ENCODE results near the gene TNK2. TPM values are rescaled to one million over a fixed set of nuclear protein-coding genes. Genes with fewer than 3 reads are reported as not detected.

Gene TNK2
- total and polyA plus RNA-seq, 2 of the 13 experiments (the other 11 are each of a cell fraction or from before 2014, with no cell fraction given): 4.6 to 5.8 TPM

GRCh38 chr3:195888981-195889869 lies 19.1 kb downstream of the TNK2 start (continued):
- no peak for TF ChIP-seq YEATS4 (CRISPR knock-in tag; IDR thresholded peaks at IDR 0.05; ENCODE audit: borderline replicate concordance)
- TF ChIP-seq HOXA5 (CRISPR knock-in tag; IDR thresholded peaks at IDR 0.05): no peak
- peak; percentile 35; the same call in 1 of the 2 replicates for TF ChIP-seq KDM2A (CRISPR knock-in tag; IDR thresholded peaks at IDR 0.05; ENCODE audit: borderline replicate concordance, low read depth)
- no peak for TF ChIP-seq CBX5 (CRISPR knock-in tag; IDR thresholded peaks at IDR 0.05; ENCODE audit: borderline replicate concordance)
- TF ChIP-seq MBNL3 (CRISPR knock-in tag; conservative IDR thresholded peaks at IDR 0.05): no peak
- 0 out of 2 replicates have a peak, but pooled peaks have one; percentile 33 for TF ChIP-seq ZC3H13 (CRISPR knock-in tag; IDR thresholded peaks at IDR 0.05)
- 0 out of 2 replicates have a peak, but pooled peaks have one; percentile 29 for TF ChIP-seq AKAP8 (CRISPR knock-in tag; IDR thresholded peaks at IDR 0.05)
- TF ChIP-seq KDM5B (CRISPR knock-in tag; IDR thresholded peaks at IDR 0.05; ENCODE audit: borderline replicate concordance): no peak
- TF ChIP-seq, protein P1, sequence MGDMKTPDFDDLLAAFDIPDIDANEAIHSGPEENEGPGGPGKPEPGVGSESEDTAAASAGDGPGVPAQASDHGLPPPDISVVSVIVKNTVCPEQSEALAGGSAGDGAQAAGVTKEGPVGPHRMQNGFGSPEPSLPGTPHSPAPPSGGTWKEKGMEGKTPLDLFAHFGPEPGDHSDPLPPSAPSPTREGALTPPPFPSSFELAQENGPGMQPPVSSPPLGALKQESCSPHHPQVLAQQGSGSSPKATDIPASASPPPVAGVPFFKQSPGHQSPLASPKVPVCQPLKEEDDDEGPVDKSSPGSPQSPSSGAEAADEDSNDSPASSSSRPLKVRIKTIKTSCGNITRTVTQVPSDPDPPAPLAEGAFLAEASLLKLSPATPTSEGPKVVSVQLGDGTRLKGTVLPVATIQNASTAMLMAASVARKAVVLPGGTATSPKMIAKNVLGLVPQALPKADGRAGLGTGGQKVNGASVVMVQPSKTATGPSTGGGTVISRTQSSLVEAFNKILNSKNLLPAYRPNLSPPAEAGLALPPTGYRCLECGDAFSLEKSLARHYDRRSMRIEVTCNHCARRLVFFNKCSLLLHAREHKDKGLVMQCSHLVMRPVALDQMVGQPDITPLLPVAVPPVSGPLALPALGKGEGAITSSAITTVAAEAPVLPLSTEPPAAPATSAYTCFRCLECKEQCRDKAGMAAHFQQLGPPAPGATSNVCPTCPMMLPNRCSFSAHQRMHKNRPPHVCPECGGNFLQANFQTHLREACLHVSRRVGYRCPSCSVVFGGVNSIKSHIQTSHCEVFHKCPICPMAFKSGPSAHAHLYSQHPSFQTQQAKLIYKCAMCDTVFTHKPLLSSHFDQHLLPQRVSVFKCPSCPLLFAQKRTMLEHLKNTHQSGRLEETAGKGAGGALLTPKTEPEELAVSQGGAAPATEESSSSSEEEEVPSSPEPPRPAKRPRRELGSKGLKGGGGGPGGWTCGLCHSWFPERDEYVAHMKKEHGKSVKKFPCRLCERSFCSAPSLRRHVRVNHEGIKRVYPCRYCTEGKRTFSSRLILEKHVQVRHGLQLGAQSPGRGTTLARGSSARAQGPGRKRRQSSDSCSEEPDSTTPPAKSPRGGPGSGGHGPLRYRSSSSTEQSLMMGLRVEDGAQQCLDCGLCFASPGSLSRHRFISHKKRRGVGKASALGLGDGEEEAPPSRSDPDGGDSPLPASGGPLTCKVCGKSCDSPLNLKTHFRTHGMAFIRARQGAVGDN (CRISPR knock-in tag; IDR thresholded peaks at IDR 0.05): peak; percentile 55
- 0 out of 2 replicates have a peak, but pooled peaks have one; percentile 14 for TF ChIP-seq ZNF746 (CRISPR knock-in tag; IDR thresholded peaks at IDR 0.05)
- TF ChIP-seq, protein P2, sequence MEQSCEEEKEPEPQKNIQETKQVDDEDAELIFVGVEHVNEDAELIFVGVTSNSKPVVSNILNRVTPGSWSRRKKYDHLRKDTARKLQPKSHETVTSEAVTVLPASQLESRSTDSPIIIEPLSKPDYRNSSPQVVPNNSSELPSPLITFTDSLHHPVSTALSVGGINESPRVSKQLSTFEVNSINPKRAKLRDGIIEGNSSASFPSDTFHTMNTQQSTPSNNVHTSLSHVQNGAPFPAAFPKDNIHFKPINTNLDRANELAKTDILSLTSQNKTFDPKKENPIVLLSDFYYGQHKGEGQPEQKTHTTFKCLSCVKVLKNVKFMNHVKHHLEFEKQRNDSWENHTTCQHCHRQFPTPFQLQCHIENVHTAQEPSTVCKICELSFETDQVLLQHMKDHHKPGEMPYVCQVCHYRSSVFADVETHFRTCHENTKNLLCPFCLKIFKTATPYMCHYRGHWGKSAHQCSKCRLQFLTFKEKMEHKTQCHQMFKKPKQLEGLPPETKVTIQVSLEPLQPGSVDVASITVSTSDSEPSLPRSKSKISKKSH (CRISPR knock-in tag; IDR thresholded peaks at IDR 0.05; ENCODE audit: borderline replicate concordance): no peak
